HCT116 (cell line): ENCODE data around the gene GASK1A. TPM values are rescaled to one million over a fixed set of nuclear protein-coding genes. Genes with fewer than 3 reads are reported as not detected.

Experiments used
- ATAC-seq: fragments of 200-7000 bp; cut with Tn5 transposase; 2 replicates; pipeline ENCODE4 v1.9.1; 2020; ENCODE audit warnings: mild to moderate bottlenecking, moderate library complexity
- BruUV-seq: library from RNA; stranded (reverse); fragments of 400-500 nt; replicated peaks from 2 replicates; lab custom pipeline; 2021; lab: Mats Ljungman, UMichigan
- CTCF ChIA-PET: fragments of 300-600 bp; sonication (Branson Sonifier 250); formaldehyde crosslinking; loops from one replicate; lab custom pipeline; 2021; ENCODE audit warnings: antibody characterized with exemption; lab: Charles Lee
- POLR2A ChIA-PET: fragments of 300-600, 350-600 bp; sonication (Branson Sonifier 250); formaldehyde crosslinking; loops from one replicate; lab custom pipeline; 2021; ENCODE audit warnings: antibody characterized with exemption; lab: Charles Lee
- RAD21 ChIA-PET, 2 experiments: fragments of 300-600 bp; sonication (Branson Sonifier 250); formaldehyde crosslinking; loops; one replicate each; lab custom pipeline; 2023; ENCODE audit warnings: low total read pairs in 2 of 2; ENCODE audit not compliant: uncharacterized antibody in 2 of 2, unreplicated experiment in 2 of 2, low non-redundant PET in 1 of 2; lab: Charles Lee
- DNase-seq: peaks from one replicate; pipeline ENCODE4 v3.0.0-alpha.2; 2010; ENCODE audit warnings: low read depth, low spot score
- H2AFZ ChIP-seq: fragments of 200-600 bp; shearing (Covaris generic), sonication (generic); 2 replicates; pipeline ENCODE4 v1.6.1; 2017; ENCODE audit warnings: low read depth, mixed run types, mixed read lengths, antibody characterized with exemption, low read length; ENCODE audit not compliant: poor library complexity, severe bottlenecking
- H3K27ac ChIP-seq: 2 replicates; pipeline ENCODE4 v1.5.1; 2012; ENCODE audit warnings: low read depth, low read length
- H3K27me3 ChIP-seq: fragments of 200-600 bp; sonication (generic); 2 replicates; pipeline ENCODE4 v1.6.1; 2016; ENCODE audit warnings: mixed run types, low read length, mixed read lengths; ENCODE audit not compliant: insufficient read depth
- H3K36me3 ChIP-seq, 2 experiments: fragments of 200-500 bp in 1 of 2; fragments of 200-600 bp in 1 of 2; sonication (Bioruptor generic) in 1 of 2; sonication (generic) in 1 of 2; 2 replicates each; pipeline versions ENCODE4 v1.5.1 to v1.6.1; 2014 to 2016; ENCODE audit warnings: low read length in 2 of 2, inconsistent platforms in 1 of 2, mixed read lengths in 1 of 2, mixed run types in 1 of 2; ENCODE audit not compliant: insufficient read depth in 2 of 2, control insufficient read depth in 1 of 2
- H3K4me1 ChIP-seq, 2 experiments: fragments of 200-600 bp in 1 of 2; sonication (generic) in 1 of 2; 2 replicates each; pipeline versions ENCODE4 v1.5.1 to v1.6.1; 2012 to 2017; ENCODE audit warnings: low read length in 2 of 2, inconsistent platforms in 1 of 2, mild to moderate bottlenecking in 1 of 2, mixed read lengths in 1 of 2, mixed run types in 1 of 2, moderate library complexity in 1 of 2; ENCODE audit not compliant: insufficient read depth in 2 of 2, control insufficient read depth in 1 of 2
- H3K4me2 ChIP-seq: fragments of 200-600 bp; sonication (generic); 2 replicates; pipeline ENCODE4 v1.6.1; 2017; ENCODE audit warnings: mixed run types, low read length, mixed read lengths
- H3K4me3 ChIP-seq, 2 experiments: fragments of 200-600 bp in 1 of 2; sonication (generic) in 1 of 2; replicated peaks in 1 of 2; 2 replicates each; pipeline ENCODE4 v1.5.1; 2011 to 2016; ENCODE audit warnings: low read length in 2 of 2, control low read depth in 1 of 2, low read depth in 1 of 2, mild to moderate bottlenecking in 1 of 2, mixed read lengths in 1 of 2, mixed run types in 1 of 2
- H3K79me2 ChIP-seq: fragments of 200-600 bp; sonication (generic); 2 replicates; pipeline ENCODE4 v1.6.1; 2017; ENCODE audit warnings: mild to moderate bottlenecking, mixed run types, low read length, moderate library complexity, mixed read lengths; ENCODE audit not compliant: insufficient read depth
- H3K9ac ChIP-seq: fragments of 200-600 bp; sonication (generic); 2 replicates; pipeline ENCODE4 v1.6.1; 2016; ENCODE audit warnings: low read length, mixed read lengths
- H3K9me2 ChIP-seq: fragments of 200-600 bp; sonication (generic), shearing (Covaris generic); 2 replicates; pipeline ENCODE4 v1.6.1; 2017; ENCODE audit warnings: mixed run types, mild to moderate bottlenecking, moderate library complexity; ENCODE audit not compliant: insufficient read depth
- H3K9me3 ChIP-seq, 2 experiments: fragments of 200-500 bp in 1 of 2; fragments of 200-600 bp in 1 of 2; sonication (Bioruptor generic) in 1 of 2; sonication (generic) in 1 of 2; 2 replicates each; pipeline ENCODE4 v1.6.1; 2014 to 2017; ENCODE audit warnings: low read length in 2 of 2, mixed read lengths in 2 of 2, inconsistent platforms in 1 of 2, low read depth in 1 of 2, mild to moderate bottlenecking in 1 of 2, mixed run types in 1 of 2, moderate library complexity in 1 of 2; ENCODE audit not compliant: control insufficient read depth in 1 of 2, insufficient read depth in 1 of 2
- H4K20me1 ChIP-seq: fragments of 200-600 bp; sonication (generic), shearing (Covaris generic); 2 replicates; pipeline ENCODE4 v1.6.1; 2017; ENCODE audit warnings: mixed run types, mild to moderate bottlenecking, moderate library complexity; ENCODE audit not compliant: insufficient read depth
- ATF3 ChIP-seq: IDR thresholded peaks from 2 replicates; pipeline ENCODE4 v1.6.1; 2012
- EGR1 ChIP-seq: IDR thresholded peaks from 2 replicates; pipeline ENCODE4 v1.6.1; 2012; ENCODE audit warnings: low read depth
- ELF1 ChIP-seq: IDR thresholded peaks from 2 replicates; pipeline ENCODE4 v1.6.1; 2012; ENCODE audit warnings: low read depth, borderline replicate concordance
- EZH2 ChIP-seq: fragments of 200-600 bp; sonication (generic); IDR thresholded peaks from 2 replicates; pipeline ENCODE4 v1.6.1; 2017; ENCODE audit warnings: antibody characterized with exemption, mixed run types
- FOSL1 ChIP-seq: IDR thresholded peaks from 2 replicates; pipeline ENCODE4 v1.6.1; 2012; ENCODE audit warnings: low read depth
- SP1 ChIP-seq: IDR thresholded peaks from 2 replicates; pipeline ENCODE4 v1.6.1; 2012; ENCODE audit warnings: low read depth
- SRF ChIP-seq: IDR thresholded peaks from 2 replicates; pipeline ENCODE4 v1.6.1; 2012; ENCODE audit warnings: low read depth
- YY1 ChIP-seq: IDR thresholded peaks from 2 replicates; pipeline ENCODE4 v1.6.1; 2011; ENCODE audit warnings: low read length, low read depth, moderate library complexity, mild to moderate bottlenecking; ENCODE audit not compliant: insufficient replicate concordance; ENCODE audit errors: extremely low read depth
- intact Hi-C: fragments of 100-400 bp; cut with micrococcal nuclease; formaldehyde crosslinking; loops from 2 replicates; pipeline ENCODE4 v1.10.0; 2022
- total RNA-seq: library from RNA; stranded (reverse); gene quantifications from one replicate; pipeline ENCODE4 v1.2.1, GENCODE V29; 2021; ENCODE audit not compliant: unreplicated experiment

Gene GASK1A
- total RNA-seq, 1 experiment from 2014 or later = 1.0 TPM

- DNase-seq (no peak), ATAC-seq (no peak)
- ChIA-PET RAD21 (no interaction called here), POLR2A (no interaction called here), CTCF (no interaction called here)
- Histone ChIP-seq H3K27me3 (no peaks in the 10 kb centered on the region), H3K27ac (no peak overlapping the region), H3K79me2 (peaks cover 67% of the 10 kb centered on the region), H3K9me3 (no peaks in the 10 kb centered on the region), H3K4me3 (no peak overlapping the region), H3K4me1 (no peaks in the 10 kb centered on the region), H3K4me2 (no peak overlapping the region), H3K36me3 (no peaks in the 10 kb centered on the region), H2AFZ (no peak overlapping the region), H3K9ac (no peak overlapping the region), H4K20me1 (no peaks in the 10 kb centered on the region), H3K9me2 (no peaks in the 10 kb centered on the region)
- TF ChIP-seq SRF = no peak
- intact Hi-C loops = no loop called here
- no TSS peak for BruUV-seq
Observed at GRCh38 chr3:43094851-43095250, 115.7 kb downstream of the GASK1A start.

- CTCF ChIA-PET = no interaction called here
- H3K9ac ChIP-seq = no peak overlapping the region
- no peaks in the 10 kb centered on the region for H3K36me3 ChIP-seq
- no peaks in the 10 kb centered on the region for H3K4me1 ChIP-seq
- POLR2A ChIA-PET = no interaction called here
- TF ChIP-seq SP1 = no peak
- TF ChIP-seq SRF = no peak
- no peak for TF ChIP-seq EZH2
- TF ChIP-seq YY1 = no peak
- TF ChIP-seq ATF3 = no peak
- no peak for TF ChIP-seq EGR1
- TF ChIP-seq FOSL1 = no peak
- no peak for TF ChIP-seq ELF1
- no peak overlapping the region for H3K4me3 ChIP-seq
- H3K4me2 ChIP-seq = no peak overlapping the region
- no peaks in the 10 kb centered on the region for H3K9me2 ChIP-seq
- peaks cover 63% of the 10 kb centered on the region for H3K79me2 ChIP-seq
- no peak for ATAC-seq
- no peaks in the 10 kb centered on the region for H3K9me3 ChIP-seq
- intact Hi-C loops = no loop called here
- no peak overlapping the region for H2AFZ ChIP-seq
- BruUV-seq = no TSS peak
- no peaks in the 10 kb centered on the region for H3K27me3 ChIP-seq
- RAD21 ChIA-PET = no interaction called here
- no peaks in the 10 kb centered on the region for H4K20me1 ChIP-seq
- H3K27ac ChIP-seq = no peak overlapping the region
- no peak for DNase-seq
Observed at GRCh38 chr3:43095370-43095769, 116.3 kb downstream of the GASK1A start.
